WTC11 (cell line): Measurements from ENCODE around the gene EMP2.

Experiments
- E2F5 ChIP-seq: sonication (generic); formaldehyde crosslinking; IDR thresholded peaks from 2 replicates; pipeline ENCODE4 v1.8.1; 2022; ENCODE audit warnings: mild to moderate bottlenecking, moderate library complexity, missing genetic modification reagents
- SMAD3 ChIP-seq: sonication (generic); formaldehyde crosslinking; IDR thresholded peaks from 2 replicates; pipeline ENCODE4 v1.8.0; 2022; ENCODE audit warnings: missing genetic modification reagents, mild to moderate bottlenecking, borderline replicate concordance
- ZNF263 ChIP-seq: sonication (generic); formaldehyde crosslinking; IDR thresholded peaks from 2 replicates; pipeline ENCODE4 v1.8.1; 2022; ENCODE audit warnings: low read depth, mild to moderate bottlenecking, moderate library complexity, missing genetic modification reagents
- TF ChIP-seq, protein P1 (sequence below): sonication (generic); formaldehyde crosslinking; IDR thresholded peaks from 2 replicates; pipeline ENCODE4 v1.8.0; 2022; ENCODE audit warnings: mild to moderate bottlenecking, missing genetic modification reagents
- TF ChIP-seq, protein P2 (sequence below): fragments of 200-600 bp; IDR thresholded peaks from 2 replicates; pipeline ENCODE4 v1.8.0; 2022; ENCODE audit warnings: antibody characterized with exemption
- TF ChIP-seq, protein P3 (sequence below): sonication (generic); formaldehyde crosslinking; IDR thresholded peaks from 2 replicates; pipeline ENCODE4 v1.8.1; 2022; ENCODE audit warnings: low read depth, mild to moderate bottlenecking, moderate library complexity, missing genetic modification reagents, borderline replicate concordance

DNA sequence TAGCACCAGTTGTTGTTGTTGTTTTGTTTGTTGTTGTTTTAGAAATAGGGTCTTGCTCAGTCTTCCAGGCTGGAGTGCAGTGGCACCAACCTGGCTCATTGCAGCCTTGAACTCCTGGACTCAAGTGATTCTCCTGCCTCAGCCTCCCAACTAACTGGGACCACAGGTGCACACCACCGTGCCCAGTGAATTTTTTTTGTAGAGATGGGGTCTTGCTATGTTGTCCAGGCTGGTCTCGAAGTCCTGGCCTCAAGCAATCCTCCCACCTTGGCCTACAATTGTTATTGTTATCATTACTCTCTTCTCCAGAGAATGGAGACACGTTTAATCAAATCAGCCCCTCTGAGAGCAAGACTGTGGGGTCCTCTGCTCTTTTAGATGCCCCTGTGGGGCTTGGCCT lies 42.7 kb upstream of the EMP2 start:
- no peak for TF ChIP-seq ZNF263 (CRISPR knock-in tag)
- no peak for TF ChIP-seq SMAD3 (CRISPR knock-in tag)
- TF ChIP-seq E2F5 = no peak
- TF ChIP-seq, protein P1, sequence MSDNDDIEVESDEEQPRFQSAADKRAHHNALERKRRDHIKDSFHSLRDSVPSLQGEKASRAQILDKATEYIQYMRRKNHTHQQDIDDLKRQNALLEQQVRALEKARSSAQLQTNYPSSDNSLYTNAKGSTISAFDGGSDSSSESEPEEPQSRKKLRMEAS (CRISPR knock-in tag) = no peak
- TF ChIP-seq, protein P2, sequence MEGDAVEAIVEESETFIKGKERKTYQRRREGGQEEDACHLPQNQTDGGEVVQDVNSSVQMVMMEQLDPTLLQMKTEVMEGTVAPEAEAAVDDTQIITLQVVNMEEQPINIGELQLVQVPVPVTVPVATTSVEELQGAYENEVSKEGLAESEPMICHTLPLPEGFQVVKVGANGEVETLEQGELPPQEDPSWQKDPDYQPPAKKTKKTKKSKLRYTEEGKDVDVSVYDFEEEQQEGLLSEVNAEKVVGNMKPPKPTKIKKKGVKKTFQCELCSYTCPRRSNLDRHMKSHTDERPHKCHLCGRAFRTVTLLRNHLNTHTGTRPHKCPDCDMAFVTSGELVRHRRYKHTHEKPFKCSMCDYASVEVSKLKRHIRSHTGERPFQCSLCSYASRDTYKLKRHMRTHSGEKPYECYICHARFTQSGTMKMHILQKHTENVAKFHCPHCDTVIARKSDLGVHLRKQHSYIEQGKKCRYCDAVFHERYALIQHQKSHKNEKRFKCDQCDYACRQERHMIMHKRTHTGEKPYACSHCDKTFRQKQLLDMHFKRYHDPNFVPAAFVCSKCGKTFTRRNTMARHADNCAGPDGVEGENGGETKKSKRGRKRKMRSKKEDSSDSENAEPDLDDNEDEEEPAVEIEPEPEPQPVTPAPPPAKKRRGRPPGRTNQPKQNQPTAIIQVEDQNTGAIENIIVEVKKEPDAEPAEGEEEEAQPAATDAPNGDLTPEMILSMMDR = no peak
- TF ChIP-seq, protein P3, sequence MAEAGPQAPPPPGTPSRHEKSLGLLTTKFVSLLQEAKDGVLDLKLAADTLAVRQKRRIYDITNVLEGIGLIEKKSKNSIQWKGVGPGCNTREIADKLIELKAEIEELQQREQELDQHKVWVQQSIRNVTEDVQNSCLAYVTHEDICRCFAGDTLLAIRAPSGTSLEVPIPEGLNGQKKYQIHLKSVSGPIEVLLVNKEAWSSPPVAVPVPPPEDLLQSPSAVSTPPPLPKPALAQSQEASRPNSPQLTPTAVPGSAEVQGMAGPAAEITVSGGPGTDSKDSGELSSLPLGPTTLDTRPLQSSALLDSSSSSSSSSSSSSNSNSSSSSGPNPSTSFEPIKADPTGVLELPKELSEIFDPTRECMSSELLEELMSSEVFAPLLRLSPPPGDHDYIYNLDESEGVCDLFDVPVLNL (CRISPR knock-in tag) = no peak
